Peyer's patch (tissue), 4 donors: ENCODE results near the gene CYB5RL. TPM values are rescaled to one million over a fixed set of nuclear protein-coding genes. Genes with fewer than 3 reads are reported as not detected.

Source experiments
- DNase-seq, 3 donors: peaks; one replicate each; pipeline ENCODE4 v3.0.0-alpha.2; 2017 to 2019
- H3K27ac ChIP-seq, 4 donors: fragments of 200-600 bp; sonication (generic); one replicate each; pipeline ENCODE4 v1.5.1; 2016 to 2019
- H3K27me3 ChIP-seq, 2 donors: fragments of 200-600 bp; sonication (generic); one replicate each; pipeline ENCODE4 v1.5.1; 2019
- H3K36me3 ChIP-seq, 3 donors: fragments of 200-600 bp; sonication (generic); one replicate each; pipeline ENCODE4 v1.5.1; 2016 to 2019
- H3K4me1 ChIP-seq, 4 donors: fragments of 200-600 bp; sonication (generic); one replicate each; pipeline ENCODE4 v1.5.1; 2016 to 2019
- H3K4me3 ChIP-seq, 4 donors: fragments of 200-600 bp; sonication (generic); 1 replicate in 3 of 4; 2 replicates in 1 of 4; pipeline ENCODE4 v1.5.1; 2016 to 2019; ENCODE audit warnings: mild to moderate bottlenecking in 1 of 4
- H3K9me3 ChIP-seq, 4 donors: fragments of 200-600 bp; sonication (generic); one replicate each; pipeline ENCODE4 v1.5.1; 2016 to 2019; ENCODE audit warnings: mild to moderate bottlenecking in 1 of 4
- POLR2A ChIP-seq, 2 donors: fragments of 450-650 bp; IDR thresholded peaks; one replicate each; pipeline ENCODE4 v1.5.1; 2017; ENCODE audit warnings: antibody characterized with exemption in 2 of 2, mild to moderate bottlenecking in 2 of 2, moderate library complexity in 2 of 2
- total RNA-seq, 4 donors: library from RNA; depleted of rRNA; stranded (reverse); fragments of >200 nt; gene quantifications; one replicate each; pipeline ENCODE4 v1.1.0, GENCODE V29; 2016
- TF ChIP-seq, protein P1 (sequence below), 6 experiments: fragments of 450-650 bp in 4 of 6; fragments of 200-600 bp in 2 of 6; sonication (generic) in 1 of 6; IDR thresholded peaks; one replicate each; pipeline ENCODE4 v1.5.1; 2017 to 2019; ENCODE audit warnings: antibody characterized with exemption in 6 of 6, mild to moderate bottlenecking in 3 of 6, moderate library complexity in 1 of 6

CYB5RL gene
- total RNA-seq, 4 donors from 2014 or later = 3.9 to 11.5 (median 6.9) TPM

DNA sequence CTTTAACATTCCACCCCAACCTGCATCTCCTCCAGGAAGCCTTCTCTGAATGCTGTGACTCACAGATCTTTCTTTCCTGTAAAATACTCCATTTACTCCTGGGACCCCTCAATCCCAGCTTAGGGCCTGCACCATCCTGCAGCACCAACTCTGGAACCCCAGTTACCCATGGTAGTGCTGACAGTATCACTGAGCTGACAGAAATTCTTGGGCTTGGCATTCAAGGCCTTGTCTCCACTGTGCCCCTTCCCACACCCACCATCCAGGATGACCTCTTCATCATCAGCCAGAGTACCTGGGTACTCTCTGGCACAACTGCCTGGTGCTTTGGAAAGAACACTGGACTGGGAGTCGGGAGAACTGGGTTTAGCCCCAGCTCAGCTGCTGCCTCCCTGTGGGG lies 8.3 kb downstream of the CYB5RL start:
- DNase-seq = no peak
- Histone ChIP-seq H3K4me3 (no peak overlapping the region), H3K9me3 (no peaks in the 10 kb centered on the region), H3K27me3 (no peaks in the 10 kb centered on the region), H3K4me1 (no peaks in the 10 kb centered on the region), H3K36me3 (peaks cover 0 to 24% (median 0%) of the 10 kb centered on the region in 3 donors), H3K27ac (no peak overlapping the region)
- TF ChIP-seq POLR2A (IDR thresholded peaks at IDR 0.05) = no peak
- TF ChIP-seq, protein P1, sequence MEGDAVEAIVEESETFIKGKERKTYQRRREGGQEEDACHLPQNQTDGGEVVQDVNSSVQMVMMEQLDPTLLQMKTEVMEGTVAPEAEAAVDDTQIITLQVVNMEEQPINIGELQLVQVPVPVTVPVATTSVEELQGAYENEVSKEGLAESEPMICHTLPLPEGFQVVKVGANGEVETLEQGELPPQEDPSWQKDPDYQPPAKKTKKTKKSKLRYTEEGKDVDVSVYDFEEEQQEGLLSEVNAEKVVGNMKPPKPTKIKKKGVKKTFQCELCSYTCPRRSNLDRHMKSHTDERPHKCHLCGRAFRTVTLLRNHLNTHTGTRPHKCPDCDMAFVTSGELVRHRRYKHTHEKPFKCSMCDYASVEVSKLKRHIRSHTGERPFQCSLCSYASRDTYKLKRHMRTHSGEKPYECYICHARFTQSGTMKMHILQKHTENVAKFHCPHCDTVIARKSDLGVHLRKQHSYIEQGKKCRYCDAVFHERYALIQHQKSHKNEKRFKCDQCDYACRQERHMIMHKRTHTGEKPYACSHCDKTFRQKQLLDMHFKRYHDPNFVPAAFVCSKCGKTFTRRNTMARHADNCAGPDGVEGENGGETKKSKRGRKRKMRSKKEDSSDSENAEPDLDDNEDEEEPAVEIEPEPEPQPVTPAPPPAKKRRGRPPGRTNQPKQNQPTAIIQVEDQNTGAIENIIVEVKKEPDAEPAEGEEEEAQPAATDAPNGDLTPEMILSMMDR (IDR thresholded peaks at IDR 0.05) = no peak

DNA sequence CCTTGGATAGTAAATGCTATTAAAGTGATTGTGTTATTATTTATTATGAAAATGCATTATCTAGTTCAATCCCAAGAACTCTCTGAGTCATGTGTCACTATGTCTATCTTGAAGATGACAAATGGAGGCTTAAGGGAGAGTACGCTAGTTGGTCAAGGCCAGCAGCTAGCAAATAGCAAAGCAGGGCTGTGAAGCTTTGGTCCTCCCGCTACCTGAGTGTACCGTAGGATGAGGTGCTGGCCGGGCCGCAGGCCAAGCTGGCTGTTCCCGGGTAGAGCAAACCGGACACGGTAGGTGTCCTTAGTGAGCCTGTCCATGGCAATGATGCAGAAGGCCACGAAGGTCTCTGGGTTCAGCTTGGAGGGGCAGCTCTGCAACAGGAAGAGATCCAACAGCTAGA lies 9.3 kb downstream of the CYB5RL start:
- no peaks in the 10 kb centered on the region for H3K27me3 ChIP-seq
- no peak for TF ChIP-seq POLR2A (IDR thresholded peaks at IDR 0.05)
- H3K4me3 ChIP-seq = no peak overlapping the region
- no peak overlapping the region for H3K27ac ChIP-seq
- DNase-seq = no peak
- no peaks in the 10 kb centered on the region for H3K9me3 ChIP-seq
- H3K36me3 ChIP-seq = peaks cover 0 to 23% (median 0%) of the 10 kb centered on the region in 3 donors
- H3K4me1 ChIP-seq = no peaks in the 10 kb centered on the region

DNA sequence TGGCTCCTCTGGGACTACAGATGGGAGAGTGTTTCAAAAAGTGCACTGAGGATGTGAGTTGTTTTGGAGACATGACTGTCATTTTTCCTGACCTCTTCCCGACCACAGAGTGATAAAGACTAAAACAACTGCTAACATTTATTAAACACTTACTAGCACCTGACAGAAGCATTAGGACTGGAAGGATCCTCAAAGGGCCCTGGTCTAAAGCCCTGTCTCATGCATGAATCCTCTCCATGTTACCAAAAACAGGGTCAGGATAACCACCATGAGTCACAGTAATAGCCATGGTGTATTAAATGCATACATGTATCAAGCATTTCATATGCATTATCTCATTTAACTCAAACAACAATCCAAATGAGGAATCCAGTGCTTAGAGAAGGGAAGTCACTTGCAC lies 11.5 kb downstream of the CYB5RL start:
- no peaks in the 10 kb centered on the region for H3K4me1 ChIP-seq
- H3K36me3 ChIP-seq = peaks cover 0 to 18% (median 0%) of the 10 kb centered on the region in 3 donors
- H3K27ac ChIP-seq = no peak overlapping the region
- DNase-seq = no peak
- no peaks in the 10 kb centered on the region for H3K27me3 ChIP-seq
- TF ChIP-seq, protein P1 (IDR thresholded peaks at IDR 0.05) = no peak
- TF ChIP-seq POLR2A (IDR thresholded peaks at IDR 0.05) = no peak
- no peaks in the 10 kb centered on the region for H3K9me3 ChIP-seq
- no peak overlapping the region for H3K4me3 ChIP-seq

DNA sequence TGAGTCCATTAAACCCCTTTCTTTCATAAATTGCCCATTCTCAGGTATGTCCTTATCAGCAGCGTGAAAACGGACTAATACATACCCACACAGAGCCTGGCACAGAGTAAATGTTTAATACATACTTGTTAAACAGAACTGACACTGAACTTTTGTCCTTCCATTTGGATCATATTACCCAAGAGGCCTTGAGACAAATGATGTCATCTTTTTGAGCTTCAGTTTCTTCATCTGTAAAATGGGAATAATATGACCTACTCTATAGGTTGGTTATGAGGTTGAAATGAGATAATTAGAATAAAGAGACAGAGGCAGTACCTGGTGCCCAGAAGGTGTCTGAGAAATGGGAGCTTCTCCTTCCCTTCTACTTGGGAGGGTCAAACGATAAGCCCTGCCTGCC lies 13.8 kb downstream of the CYB5RL start:
- TF ChIP-seq, protein P1 (IDR thresholded peaks at IDR 0.05) = no peak
- TF ChIP-seq POLR2A (IDR thresholded peaks at IDR 0.05) = no peak
- H3K36me3 ChIP-seq = peaks cover 0 to 5% (median 0%) of the 10 kb centered on the region in 3 donors

DNA sequence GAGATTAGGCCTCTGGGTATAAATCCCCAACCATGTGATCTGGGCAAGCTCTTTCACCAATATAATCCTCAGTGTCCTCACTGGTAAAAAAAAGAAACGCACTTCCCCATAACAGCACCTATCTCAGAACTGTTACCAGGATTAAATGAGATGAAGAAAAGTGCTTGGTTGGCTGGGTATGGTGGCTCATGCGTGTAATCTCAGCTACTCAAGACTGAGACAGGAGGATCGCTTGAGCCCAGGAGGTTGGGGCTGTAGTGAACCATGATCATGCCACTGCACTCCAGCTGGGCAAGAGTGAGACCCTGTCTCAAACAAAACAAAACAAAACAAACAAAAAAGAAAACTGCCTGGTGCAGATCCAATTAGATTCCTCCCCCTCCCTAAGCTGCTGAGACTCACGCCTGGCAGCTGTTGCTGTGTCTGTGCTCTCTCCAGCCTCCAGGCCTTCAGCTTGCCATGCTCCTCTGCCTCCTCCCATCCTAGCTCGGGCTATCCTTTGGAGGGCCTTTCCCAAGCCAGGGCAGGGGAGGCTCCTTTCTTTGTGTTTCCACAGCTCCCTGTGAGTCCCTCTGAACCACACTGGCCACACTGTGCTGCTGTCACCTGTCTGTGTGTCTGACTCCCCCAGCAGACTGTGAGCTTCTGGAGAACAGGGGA lies 19.0 kb downstream of the CYB5RL start:
- TF ChIP-seq, protein P1 (IDR thresholded peaks at IDR 0.05) = no peak
- no peak for TF ChIP-seq POLR2A (IDR thresholded peaks at IDR 0.05)
- Histone ChIP-seq H3K4me3 (no peak overlapping the region), H3K27me3 (no peaks in the 10 kb centered on the region), H3K36me3 (no peaks in the 10 kb centered on the region), H3K27ac (no peak overlapping the region), H3K4me1 (no peaks in the 10 kb centered on the region), H3K9me3 (no peaks in the 10 kb centered on the region)
- no peak for DNase-seq

More for the DNA sequence above, 13.8 kb downstream of the CYB5RL start:
- no peak overlapping the region for H3K27ac ChIP-seq
- H3K27me3 ChIP-seq = no peaks in the 10 kb centered on the region
- H3K4me3 ChIP-seq = no peak overlapping the region
- H3K4me1 ChIP-seq = no peaks in the 10 kb centered on the region
- H3K9me3 ChIP-seq = no peaks in the 10 kb centered on the region
- no peak for DNase-seq

DNA sequence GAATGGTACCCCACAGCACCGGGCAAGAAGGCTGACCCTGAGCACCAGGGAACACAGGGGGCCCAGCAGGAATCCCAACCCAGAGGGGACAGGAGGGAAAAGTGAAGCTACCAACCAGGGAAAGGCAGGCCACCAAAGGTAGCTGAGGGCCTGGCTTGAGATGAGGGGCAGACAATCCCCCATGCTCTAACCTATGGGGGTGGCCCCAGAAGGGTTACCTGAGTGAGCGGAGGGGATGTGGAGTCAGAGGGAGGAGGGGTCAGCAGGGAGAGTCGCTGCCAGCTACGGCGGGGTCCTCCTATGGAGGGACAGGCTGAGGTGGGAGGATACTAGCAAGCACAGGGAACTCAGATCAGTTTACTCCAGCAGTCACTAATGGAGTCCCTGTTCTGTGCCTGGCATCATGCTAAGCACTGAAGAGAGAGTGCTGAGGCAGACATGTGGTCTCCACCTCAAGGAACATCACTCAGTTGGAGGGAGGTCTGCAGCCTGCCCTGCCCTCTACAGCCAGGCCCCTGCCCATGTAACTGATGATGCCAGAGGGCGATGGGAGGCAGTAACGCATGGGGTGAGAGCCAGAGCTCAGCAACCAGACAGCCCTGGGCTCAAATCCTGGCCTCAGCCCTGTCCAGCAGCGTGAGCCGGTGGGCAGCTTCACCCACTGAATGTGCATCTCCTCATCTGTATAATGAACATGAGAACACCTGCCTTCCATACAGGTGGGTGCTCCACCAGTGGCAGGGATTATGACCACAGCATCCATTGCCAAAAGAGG lies 21.3 kb downstream of the CYB5RL start:
- H3K27me3 ChIP-seq = no peaks in the 10 kb centered on the region
- H3K4me3 ChIP-seq = no peak overlapping the region
- no peak for DNase-seq
- H3K4me1 ChIP-seq = no peaks in the 10 kb centered on the region
- TF ChIP-seq, protein P1 (IDR thresholded peaks at IDR 0.05) = no peak
- TF ChIP-seq POLR2A (IDR thresholded peaks at IDR 0.05) = no peak
- no peaks in the 10 kb centered on the region for H3K36me3 ChIP-seq
- no peak overlapping the region for H3K27ac ChIP-seq
- H3K9me3 ChIP-seq = no peaks in the 10 kb centered on the region
